ENCODE results near the gene GGPS1.

GRCh38 chr1:235343726-235344125, 15.4 kb downstream of the GGPS1 start:
- TF ChIP-seq CTCF (optimal IDR thresholded peaks at IDR 0.05 in 1 of 3, IDR thresholded peaks at IDR 0.05 in 1 of 3, conservative IDR thresholded peaks at IDR 0.05 in 1 of 3; ENCODE audit: extremely low read depth in 1 of 3, insufficient read depth in 2 of 3, low read length in 3 of 3) (no peak), EZH2 (IDR thresholded peaks at IDR 0.05; ENCODE audit: low read length) (no peak)
